ENCODE results near the gene ALDOC.

DNA sequence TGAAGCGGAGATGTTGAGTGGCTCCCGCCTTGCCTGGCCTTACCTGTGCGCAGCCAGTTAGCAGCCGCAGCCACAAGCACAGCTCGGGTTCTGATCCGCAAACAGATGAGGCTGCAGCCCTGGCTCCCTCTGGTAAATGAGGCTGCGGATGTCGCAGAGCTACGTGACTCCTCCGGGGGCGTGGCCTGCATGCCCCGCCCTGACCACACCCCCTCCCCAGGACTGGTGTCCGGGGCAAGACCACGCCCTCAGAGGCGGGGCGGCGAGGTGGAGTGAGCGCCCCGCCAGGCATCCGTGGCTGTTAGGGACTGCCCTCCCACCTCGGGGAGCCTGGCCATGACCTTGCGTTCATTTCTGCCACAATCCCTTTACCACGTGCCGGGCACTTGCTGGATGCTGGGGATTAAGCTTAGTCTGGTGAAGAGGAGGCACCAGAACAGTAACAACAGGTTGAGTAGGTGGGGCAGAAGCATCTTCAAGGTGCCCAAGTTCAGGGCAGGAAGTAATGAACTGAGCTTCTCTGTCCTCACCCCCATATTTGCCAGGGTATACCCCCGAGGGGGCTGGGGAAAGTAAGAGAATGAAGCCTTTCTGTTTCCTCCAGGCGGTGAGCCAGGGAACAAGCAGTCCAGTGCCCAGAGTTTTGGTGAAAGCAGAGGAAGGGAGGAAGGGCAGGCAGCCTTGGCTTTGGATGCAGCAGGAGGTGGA lies at the start of gene ALDOC:
- TF ChIP-seq EZH2 (IDR thresholded peaks at IDR 0.05; ENCODE audit: borderline replicate concordance, insufficient read depth, low read depth, low read length, poor library complexity, severe bottlenecking) = no peak
- TF ChIP-seq, protein P1, sequence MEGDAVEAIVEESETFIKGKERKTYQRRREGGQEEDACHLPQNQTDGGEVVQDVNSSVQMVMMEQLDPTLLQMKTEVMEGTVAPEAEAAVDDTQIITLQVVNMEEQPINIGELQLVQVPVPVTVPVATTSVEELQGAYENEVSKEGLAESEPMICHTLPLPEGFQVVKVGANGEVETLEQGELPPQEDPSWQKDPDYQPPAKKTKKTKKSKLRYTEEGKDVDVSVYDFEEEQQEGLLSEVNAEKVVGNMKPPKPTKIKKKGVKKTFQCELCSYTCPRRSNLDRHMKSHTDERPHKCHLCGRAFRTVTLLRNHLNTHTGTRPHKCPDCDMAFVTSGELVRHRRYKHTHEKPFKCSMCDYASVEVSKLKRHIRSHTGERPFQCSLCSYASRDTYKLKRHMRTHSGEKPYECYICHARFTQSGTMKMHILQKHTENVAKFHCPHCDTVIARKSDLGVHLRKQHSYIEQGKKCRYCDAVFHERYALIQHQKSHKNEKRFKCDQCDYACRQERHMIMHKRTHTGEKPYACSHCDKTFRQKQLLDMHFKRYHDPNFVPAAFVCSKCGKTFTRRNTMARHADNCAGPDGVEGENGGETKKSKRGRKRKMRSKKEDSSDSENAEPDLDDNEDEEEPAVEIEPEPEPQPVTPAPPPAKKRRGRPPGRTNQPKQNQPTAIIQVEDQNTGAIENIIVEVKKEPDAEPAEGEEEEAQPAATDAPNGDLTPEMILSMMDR (IDR thresholded peaks at IDR 0.05) = no peak

Measured in B cell (primary cell).